HG02943 (cell line): ENCODE data around the gene CCDC110.
A peak's percentile ranks its signal among the peaks of the same experiment; 100 is the strongest.

Experiments
- ATAC-seq: cut with Tn5 transposase; IDR thresholded peaks from one replicate; pipeline ENCODE4 v1.9.1; 2021; ENCODE audit warnings: mild to moderate bottlenecking, low read depth, moderate library complexity; ENCODE audit not compliant: unreplicated experiment

CCDC110 gene

GRCh38 chr4:185424905-185425646 lies 46.5 kb downstream of the CCDC110 start:
- peak; percentile 18 for ATAC-seq

- ATAC-seq, result no peak
These were observed 50.0 kb downstream of the CCDC110 start for GRCh38 chr4:185421366-185422124.

GRCh38 chr4:185416955-185417354 lies 54.6 kb downstream of the CCDC110 start:
- no peak for ATAC-seq

GRCh38 chr4:185412412-185412811 lies 59.1 kb downstream of the CCDC110 start:
- ATAC-seq, result no peak

GRCh38 chr4:185411849-185412248 lies 59.7 kb downstream of the CCDC110 start:
- no peak for ATAC-seq

GRCh38 chr4:185408432-185408831 lies 63.1 kb downstream of the CCDC110 start:
- ATAC-seq, result no peak

- ATAC-seq, result no peak
These were observed 66.1 kb downstream of the CCDC110 start for GRCh38 chr4:185405296-185405999.

GRCh38 chr4:185404031-185404430 lies 67.5 kb downstream of the CCDC110 start:
- no peak for ATAC-seq

GRCh38 chr4:185399466-185399865 lies 72.1 kb downstream of the CCDC110 start:
- no peak for ATAC-seq

GRCh38 chr4:185398618-185399017 lies 72.9 kb downstream of the CCDC110 start:
- ATAC-seq, result no peak

GRCh38 chr4:185396724-185397385 lies 74.7 kb downstream of the CCDC110 start, which contains the start of gene ANKRD37:
TSS of gene ANKRD37 (plus strand) at chr4:185396841. CDS start at chr4:185396924, 83 bp downstream.
- ATAC-seq, result peak; percentile 4

GRCh38 chr4:185395956-185396723 lies 75.4 kb downstream of the CCDC110 start:
- ATAC-seq, result peak; percentile 72

GRCh38 chr4:185395238-185395955 lies 76.1 kb downstream of the CCDC110 start, which contains the start of gene LRP2BP:
TSS of gene LRP2BP (minus strand) at chr4:185395924. CDS start at chr4:185378186, 17,738 bp downstream.
- no peak for ATAC-seq
